Renal cortical epithelial cell (primary cell): ENCODE data around the gene SFR1. TPM values are rescaled to one million over a fixed set of nuclear protein-coding genes. Genes with fewer than 3 reads are reported as not detected.

Experiments used
- DNase-seq: peaks from one replicate; pipeline ENCODE4 v3.0.0-alpha.2; 2011; ENCODE audit warnings: low read depth
- total RNA-seq: library from RNA; depleted of rRNA; stranded (reverse); fragments of >200 nt; gene quantifications from 2 replicates; pipeline ENCODE4 v1.2.3, GENCODE V29; 2014

SFR1 gene
- total RNA-seq, 1 donor from 2014 or later, result 5.3 TPM

DNA sequence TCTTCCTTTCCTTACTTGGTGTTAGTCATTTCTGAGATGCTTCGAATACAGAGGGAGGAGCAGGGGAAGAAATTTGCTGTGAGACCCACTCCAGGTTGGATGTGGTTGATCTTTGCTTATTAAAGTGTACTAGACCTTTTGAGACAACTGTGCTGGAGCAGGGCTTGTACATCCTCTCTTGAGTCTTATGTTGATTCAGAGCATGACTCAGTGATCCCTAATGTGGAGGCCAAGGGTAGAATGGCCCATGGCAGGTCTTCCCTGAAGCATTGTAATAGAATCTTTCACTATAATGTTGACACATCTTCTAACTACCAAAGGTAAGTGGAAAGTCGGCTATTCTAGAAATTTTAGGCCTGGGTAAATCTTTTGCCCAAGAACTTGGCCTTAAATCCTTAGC lies 17.0 kb upstream of the SFR1 start:
- peak; percentile 75 for DNase-seq

DNA sequence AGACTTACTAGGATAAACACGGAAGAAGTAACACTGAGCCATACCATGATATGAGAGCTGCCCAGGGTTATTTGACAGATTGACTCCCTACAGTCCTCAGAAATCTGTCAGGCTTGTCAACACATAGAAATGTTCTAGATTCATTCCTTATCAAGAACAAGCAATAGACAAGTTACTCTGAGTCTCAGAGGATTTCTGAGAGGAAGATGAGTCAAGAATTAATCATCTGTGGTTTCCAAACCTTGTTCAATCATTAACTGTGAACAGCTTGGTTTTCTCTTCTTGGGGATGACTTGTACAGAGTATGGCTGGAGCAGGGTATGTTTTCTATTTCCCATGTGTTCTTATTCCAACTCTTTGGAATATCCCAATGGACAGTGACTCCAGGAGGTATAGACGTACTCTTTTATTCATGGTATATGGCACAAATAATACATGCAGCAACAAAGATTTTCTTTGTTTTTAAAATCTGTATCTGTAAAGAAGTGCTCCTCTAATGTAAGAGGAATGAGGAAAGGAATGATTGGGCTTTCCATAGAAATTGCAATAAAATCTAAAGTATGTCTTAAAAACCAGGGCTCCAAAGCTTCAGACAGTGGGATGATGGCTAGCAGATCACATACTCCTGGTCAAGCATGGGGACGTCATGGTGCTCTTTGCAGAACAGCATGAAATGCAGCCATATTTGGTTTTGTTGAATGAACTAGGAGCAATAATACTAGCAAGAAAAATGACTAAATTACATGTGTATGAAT lies 11.9 kb upstream of the SFR1 start:
- peak; percentile 98 for DNase-seq

DNA sequence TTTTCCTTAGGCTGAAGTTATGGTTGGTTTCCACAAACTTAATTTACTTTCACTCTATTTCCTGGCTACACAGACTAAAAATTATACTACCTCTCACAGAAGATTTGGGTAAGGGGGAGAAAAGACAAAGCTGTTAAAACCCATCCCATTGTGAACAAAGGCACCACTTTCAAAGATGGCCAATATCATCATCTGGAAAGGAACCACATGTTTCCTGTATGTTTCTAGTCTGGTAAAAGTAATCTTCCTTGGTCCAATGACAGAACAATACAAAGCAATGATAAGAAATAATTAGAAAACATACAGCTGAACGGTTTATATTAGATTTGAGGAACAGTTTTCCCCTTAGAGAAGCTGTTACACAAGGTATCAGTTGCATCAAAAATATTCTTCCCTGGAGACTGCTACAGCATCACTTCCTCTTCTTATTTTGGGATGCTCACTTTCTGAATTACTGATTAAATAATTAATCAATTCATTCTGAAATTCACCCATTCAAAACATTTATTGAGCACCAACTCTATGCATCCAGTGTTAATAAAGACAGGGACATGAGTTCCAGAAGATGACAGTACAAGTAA lies 8.5 kb upstream of the SFR1 start:
- no peak for DNase-seq

DNA sequence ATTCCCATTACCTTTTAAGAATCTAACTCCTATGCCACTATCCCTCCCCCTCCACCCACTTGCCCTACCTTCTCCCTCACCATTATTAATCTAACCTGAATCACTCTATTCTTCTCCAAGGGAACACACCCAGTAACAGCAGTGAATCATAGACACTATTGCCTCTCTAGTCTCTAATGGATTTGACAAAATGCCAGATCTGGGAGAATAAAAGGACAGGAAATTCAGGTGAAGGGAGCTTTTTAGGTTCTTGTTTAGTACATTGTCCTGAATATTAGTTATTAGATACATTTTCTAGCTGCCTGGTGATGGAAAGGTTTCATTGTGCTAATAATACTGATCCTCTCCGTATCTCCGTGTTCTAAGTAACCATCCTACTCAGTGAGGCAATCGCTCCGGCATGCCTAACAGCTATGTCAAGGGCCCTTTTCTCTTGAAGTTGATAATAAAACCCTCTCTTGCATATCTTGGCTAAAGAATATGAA lies 4.1 kb upstream of the SFR1 start:
- DNase-seq, result peak; percentile 92

DNA sequence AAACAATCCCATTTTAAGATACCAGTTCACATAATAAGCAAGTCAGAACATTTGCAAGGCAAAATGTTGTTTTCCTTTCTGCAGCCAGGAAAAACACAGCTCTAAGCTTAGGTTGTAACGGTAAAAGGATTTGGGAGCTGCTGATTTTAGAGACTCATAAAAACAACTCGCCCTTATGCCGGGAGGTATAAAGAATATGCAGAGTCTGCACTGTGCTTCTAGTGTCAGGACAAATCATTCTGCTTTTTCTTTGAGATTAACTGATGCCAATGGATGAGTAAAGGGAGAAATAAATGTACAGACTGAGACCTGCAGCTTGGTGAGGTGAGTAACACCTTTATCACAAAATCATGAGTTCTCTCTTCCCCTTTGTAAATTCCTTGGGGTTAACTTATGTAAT lies 2.0 kb upstream of the SFR1 start:
- peak; percentile 38 for DNase-seq

DNA sequence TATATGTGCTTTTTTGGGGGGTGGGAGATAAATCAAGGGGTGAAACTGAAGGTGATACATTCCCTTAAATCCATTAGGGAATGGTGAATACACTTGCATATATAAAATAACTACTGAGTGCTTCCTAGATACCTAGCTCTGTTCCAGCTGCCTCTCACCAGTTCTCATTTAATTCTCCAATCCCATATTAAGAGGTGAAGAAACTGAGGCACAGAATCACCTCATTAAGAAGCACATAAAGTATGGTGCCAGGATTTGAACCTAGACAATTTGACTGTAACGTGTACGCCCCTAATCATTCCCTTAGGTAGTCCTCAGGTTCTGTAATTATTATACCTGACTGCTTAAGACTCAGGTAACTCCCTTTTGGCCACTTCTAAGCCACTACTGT lies 1.5 kb upstream of the SFR1 start:
- DNase-seq, result no peak

DNA sequence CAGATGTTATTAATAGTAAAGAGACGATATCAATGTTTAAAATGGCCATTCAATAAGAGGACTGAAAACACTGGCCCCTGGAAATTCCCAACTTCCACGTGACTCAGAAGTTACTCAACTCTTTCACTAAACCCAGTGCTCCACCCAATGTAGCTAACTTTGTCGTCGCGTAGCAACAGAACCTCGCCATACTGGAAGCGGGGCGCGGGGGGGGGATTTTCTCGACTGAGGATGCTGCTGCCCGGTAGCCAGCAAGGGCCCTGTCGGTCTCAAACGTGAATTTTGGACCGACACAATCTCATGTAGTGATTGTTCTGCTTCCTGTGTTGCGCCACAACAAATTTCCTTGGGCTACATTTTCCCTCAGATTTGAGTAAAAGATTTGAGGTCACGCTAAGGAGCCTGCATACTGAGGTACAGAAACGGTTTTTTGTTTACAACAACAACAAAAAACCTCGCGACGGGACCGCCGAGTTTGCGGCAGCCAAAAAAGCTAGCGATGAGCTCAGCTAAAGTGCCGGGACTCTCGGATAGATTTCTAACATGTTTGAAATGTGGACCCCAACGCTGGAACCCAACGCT lies 977 bp upstream of the SFR1 start:
- peak; percentile 98 for DNase-seq

DNA sequence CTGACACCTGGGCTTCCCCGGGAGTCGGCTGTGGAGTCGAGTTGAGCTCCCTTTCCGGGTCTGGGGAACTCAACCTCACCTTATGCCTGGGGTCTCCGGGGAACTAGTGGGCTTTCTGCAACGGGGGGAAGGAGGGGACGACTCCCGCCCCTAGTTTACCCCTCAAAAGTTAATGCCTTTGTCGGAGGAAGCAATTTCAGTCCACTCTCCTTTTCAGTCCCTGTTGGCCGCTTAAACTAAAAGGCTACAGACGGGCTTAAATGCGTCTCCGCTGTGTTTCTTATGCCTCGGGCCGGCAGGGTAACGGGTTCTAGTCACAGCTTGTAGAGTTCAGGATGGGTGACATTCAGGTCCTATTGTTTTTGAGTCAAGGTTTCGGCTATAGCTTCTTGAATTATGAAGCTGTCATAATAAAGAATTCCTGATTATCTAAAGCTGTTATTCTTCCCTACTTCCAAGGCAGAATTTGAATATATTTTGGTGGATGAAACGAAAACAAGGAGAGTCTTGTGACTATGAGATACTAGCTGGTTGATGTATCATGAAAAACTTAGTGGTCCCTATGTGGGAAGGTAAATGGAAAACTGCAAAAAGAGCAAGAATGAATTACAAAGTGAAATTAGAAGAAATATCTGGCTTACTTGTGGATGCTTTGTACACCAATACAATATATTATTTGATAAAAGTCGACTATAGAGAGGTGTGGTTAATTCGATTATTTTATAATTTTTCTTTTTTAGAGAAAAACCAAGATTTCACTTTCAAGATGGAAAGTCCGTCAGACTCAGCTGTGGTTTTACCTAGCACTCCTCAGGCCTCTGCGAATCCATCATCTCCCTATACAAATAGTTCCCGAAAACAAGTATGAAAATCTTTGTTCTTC lies 495 bp downstream of the SFR1 start:
- DNase-seq, result no peak

DNA sequence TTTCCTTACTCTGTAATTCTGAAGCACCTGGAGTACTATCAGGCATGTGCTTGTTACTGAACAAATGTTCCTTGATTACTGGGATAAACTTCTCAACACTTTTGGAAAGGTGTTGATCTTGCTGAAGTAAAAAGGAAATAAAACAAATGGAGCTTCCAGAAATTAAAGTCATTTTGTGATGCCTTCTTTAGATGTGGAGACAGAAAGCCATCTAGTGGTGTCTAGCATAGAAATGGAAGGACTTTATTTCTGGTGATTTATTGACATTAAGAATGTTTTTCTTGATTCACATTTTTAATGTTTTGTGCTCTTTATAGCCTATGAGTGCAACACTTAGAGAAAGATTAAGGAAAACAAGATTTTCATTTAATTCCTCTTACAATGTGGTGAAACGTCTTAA lies 1.4 kb downstream of the SFR1 start:
- DNase-seq, result peak; percentile 49

DNA sequence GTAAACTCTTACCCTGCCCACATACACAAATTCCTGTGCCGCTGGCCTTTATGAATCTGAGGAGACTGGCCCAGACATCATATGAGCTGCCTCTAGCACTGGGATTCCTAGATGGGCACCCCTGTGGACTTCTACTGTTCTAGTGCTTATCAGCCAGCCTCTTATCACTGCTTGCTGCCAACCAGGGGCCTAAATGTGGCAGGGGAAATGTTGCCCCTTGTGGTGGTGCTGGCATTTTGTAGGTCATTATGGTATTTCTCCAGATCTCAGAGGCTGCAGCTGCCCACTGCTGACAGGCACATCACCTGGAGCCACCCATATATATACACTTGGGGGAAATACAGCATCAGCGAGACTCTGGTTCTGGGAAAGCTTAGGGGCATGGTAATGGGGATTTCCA lies 5.4 kb downstream of the SFR1 start:
- no peak for DNase-seq

DNA sequence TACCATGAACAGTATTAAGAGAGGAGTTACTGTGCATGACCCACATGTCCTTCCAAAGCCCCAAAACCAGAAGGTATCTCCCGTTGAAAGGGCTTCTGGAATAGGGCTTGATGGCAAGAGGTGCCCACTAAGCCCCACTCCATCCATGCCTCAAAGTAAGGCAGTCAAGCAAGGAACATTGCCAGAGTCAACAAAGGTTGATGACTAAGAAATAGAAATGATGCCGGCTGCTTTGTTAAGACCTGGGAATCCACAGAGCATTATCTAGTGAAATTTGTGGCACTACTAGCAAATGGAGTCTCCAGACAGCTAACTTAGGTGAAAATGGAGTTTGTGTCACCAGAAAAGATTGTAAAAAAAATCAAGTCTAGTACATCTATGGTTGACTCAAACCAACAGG lies 6.2 kb downstream of the SFR1 start:
- DNase-seq, result peak; percentile 60

DNA sequence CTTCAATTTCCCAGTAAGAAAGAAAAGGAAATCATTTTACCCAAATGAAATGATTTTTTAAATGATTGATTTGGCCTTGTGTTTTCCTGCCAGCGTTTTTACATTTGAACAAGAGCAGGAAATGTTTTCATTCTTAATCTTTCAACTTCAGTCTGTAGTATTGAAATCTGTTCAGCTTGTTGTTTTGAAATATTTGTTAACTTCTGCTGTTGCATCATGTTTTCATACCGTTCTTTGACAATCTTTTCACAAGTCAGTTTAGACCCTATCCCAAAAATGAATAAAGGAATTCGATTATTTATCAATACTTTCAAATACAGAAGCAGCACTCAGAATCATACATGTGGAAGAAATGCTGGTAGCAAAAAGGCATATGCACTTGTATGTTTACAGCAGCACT lies 8.1 kb downstream of the SFR1 start:
- no peak for DNase-seq

DNA sequence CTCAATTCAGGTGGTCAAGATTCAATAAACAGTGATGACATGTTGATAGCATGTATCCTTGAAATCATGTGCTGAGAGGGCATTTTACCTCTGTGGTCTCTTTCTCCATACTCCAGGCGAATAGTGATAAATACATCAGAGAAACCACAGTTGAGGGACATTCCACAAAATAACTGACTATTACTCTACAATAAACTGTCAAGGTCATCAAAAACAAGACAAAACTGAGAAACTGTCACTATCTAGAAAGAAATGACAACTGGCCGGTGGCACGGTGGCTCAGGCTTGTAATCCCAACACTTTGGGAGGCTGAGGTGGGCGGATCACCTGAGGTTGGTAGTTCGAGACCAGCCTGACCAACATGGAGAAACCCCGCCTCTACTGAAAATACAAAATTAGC lies 16.2 kb downstream of the SFR1 start:
- no peak for DNase-seq

DNA sequence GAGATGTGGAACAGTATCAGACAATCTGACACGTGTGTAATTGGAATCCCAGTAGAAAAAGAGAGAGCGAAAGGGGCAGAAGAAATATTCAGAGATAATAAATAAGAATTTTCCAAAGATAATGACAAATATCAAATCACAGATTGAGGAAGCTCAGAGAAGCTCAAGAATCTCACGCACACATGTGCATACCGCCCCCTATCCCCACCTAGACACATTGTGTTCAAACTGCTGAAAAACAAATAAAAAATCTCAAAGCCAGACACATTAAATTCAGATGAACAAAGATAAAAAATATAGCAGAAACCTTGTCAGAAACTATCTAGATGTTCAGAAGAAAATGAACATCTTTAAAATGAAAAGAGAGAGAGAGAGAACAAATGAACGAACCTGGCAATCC lies 17.2 kb downstream of the SFR1 start:
- DNase-seq, result no peak

DNA sequence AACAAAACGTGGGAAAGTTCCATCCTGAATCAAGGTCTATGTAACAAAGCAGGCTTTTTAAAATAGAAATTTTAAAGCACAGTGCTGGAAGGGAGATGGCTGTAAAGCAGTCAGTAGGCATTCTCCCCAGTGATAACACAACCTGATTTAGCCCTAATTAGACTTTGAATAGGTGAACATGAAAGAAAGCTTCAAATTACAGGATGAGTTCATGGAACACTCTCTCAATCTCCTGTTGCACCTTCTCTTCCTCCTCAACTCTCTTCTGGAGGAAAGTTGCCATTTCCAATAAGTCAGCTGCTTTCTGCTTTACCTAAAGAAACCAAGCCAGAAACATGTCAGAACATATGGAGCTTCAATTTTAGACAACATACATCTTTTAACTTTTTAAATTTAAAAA lies 20.1 kb downstream of the SFR1 start:
- DNase-seq, result no peak

DNA sequence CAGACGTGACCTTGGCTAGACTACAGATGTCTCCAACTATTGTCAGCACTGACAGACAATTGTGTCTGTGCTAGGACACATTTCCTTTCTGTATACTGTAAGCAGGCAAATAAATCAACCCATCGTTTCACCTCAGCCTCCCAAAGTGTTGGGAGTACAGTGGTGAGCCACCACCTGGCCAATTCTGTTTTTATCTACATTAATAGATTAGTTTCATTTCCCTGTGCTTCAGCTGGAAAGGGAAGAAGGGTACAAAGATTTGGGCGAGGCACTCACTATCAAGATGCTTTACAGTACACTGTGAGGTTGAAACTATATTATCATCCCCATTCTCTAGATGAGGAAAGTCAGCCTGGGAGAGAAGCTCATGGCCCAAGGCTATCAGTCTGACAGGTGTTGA lies 21.9 kb downstream of the SFR1 start:
- no peak for DNase-seq

DNA sequence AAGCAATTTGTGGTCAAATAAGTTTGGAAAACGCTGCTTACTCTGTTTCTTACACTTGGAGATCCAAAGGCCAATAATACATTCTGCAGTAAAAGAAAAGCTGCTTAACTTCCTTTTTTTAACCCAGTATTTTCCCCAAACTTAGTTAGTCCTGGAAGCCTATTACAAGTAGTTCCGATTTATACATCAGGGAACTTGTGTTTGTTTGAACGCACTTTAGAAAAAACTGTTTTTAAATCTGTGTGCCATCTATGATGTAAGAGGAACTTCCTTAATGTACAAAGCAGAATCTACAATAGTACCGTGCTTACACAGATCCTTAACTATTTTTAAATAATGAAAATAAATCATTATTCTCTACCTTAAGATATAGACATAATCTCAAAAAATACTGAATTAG lies 23.0 kb downstream of the SFR1 start:
- DNase-seq, result no peak

DNA sequence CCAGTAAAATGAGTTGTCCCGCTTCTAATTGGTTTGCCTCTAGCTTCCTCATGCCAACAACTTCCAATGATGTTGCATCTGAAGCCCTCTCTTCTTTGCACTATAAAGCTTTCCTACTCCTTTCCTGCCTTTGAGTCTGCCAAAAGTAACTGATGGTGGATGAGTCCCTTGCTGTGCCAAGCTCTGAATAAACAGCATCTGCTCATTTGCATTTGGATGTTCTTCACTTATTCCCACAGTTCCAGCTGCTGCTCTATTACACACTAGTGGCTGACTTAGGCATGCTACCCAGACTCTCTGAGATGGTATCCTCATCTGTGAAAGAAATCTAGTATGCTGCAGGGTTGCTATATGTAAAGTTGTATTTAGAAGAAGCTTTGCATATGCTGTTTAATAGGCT lies 24.9 kb downstream of the SFR1 start:
- no peak for DNase-seq

DNA sequence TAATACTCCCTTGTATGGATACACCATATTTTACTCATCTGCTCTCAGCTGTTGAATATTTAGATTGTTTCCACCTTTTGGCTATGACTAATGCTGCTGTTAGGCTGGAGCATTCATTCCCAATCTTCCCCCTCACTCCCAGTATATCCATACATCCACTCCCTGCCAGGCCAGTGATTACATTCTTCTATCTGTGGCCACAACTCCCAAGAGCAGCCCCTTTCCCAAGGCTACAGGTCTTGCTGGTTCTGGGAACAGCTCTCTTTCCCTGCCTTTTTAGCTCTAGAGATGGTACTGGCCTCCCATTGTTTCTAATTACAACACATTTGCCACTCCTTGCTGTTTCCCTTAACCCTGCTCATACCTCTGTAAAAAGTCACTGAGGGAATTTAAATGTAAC lies 28.2 kb downstream of the SFR1 start:
- no peak for DNase-seq

DNA sequence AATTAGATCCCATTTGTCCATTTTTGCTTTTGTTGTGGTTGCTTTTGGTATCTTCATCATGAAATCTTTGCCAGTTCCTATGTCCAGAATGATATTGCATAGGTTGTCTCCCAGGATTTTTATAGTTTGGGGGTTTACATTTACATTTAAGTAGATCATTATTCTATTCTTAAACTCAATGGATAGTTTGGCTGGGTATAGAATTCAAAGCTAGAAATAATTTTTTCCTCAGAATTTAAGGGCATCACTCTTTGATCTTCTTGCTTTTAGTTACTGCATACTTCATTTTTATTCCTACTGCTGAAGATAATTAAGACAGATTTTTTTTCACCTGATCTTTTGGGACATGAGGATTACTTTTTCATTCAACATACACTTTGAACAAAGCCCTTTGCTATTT lies 29.8 kb downstream of the SFR1 start:
- no peak for DNase-seq

DNA sequence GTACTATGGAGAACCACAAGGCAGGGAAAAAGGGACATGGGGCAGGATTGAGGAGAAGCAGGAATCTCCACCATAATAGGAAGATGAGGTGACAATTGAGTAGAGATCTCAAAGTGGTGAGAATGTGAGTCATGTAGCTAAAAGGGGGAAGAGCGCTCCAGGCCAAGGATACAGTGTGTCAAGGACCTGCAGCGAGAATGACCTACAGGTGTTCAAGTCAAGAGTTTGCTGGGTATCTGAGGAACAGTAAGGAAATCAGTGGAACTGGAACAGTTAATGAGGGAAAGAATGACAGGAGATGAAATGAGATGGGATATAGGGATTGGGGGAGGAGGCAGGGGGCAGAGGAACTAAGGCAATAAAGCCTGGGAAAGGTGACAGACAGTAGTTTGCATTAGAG lies 33.6 kb downstream of the SFR1 start:
- no peak for DNase-seq

DNA sequence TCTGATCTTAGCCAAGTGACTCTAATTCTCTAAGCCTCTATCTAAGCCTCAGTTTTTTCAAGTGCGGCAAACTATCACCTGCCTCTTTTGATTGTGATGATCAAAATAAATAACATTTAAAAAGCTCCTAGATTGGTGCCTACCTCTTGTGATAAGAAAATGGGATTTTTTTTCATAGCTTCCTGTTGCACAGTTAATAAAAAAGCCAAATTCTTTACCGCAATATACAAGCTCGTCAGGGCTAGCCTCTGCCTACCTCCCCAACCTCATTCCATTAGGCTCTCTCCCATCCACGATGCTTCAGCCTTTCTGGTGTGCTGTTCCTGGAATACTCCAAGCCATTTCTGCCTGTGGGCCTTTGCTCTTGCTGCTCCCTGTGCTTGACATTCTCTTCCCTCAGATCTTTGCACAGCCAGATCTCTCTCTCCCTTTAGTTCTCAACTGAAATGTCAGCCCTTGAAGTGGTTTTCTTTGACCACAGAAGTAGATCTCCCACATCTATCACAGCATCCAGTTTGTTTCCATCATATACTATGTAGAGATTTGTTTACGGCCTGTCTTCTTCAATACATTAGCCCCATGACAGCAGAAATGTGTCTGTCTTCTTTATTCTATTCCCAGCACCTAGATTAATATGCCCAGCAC lies 48.8 kb downstream of the SFR1 start:
- DNase-seq, result no peak
